PC-3 (cell line): Measurements from ENCODE around the gene SLC1A3. TPM values are rescaled to one million over a fixed set of nuclear protein-coding genes. Genes with fewer than 3 reads are reported as not detected.

ENCODE experiments used
- ATAC-seq: fragments of 200-7000 bp; cut with Tn5 transposase; 2 replicates; pipeline ENCODE4 v1.9.1; 2020; ENCODE audit warnings: mild to moderate bottlenecking, moderate library complexity
- BruUV-seq: library from RNA; stranded (reverse); fragments of 400-500 nt; replicated peaks from 2 replicates; lab custom pipeline; 2021; lab: Mats Ljungman, UMichigan
- CTCF ChIA-PET: fragments of 300-600 bp; sonication (Branson Sonifier 250); formaldehyde crosslinking; loops from one replicate; lab custom pipeline; 2022; ENCODE audit warnings: antibody characterized with exemption; lab: Charles Lee
- POLR2A ChIA-PET: fragments of 300-600 bp; sonication (Branson Sonifier 250); formaldehyde crosslinking; loops from one replicate; lab custom pipeline; 2022; ENCODE audit warnings: antibody characterized with exemption; ENCODE audit not compliant: unreplicated experiment; lab: Charles Lee
- DNase-seq: peaks from one replicate; pipeline ENCODE4 v3.0.0-alpha.2; 2015
- H2AFZ ChIP-seq: fragments of 300-600 bp; sonication (generic); 2 replicates; pipeline ENCODE4 v1.6.0; 2016; ENCODE audit warnings: antibody characterized with exemption, low read length
- H3F3A ChIP-seq: fragments of 300-600 bp; sonication (generic); one replicate; pipeline ENCODE4 v1.6.0; 2017; ENCODE audit warnings: antibody characterized with exemption, low read length, control low read depth, mild to moderate bottlenecking; ENCODE audit not compliant: unreplicated experiment
- H3K27ac ChIP-seq: fragments of 300-600 bp; sonication (generic); 2 replicates; pipeline ENCODE4 v1.5.1; 2016; ENCODE audit warnings: mild to moderate bottlenecking, low read length
- H3K27me3 ChIP-seq: fragments of 300-600 bp; sonication (generic); 2 replicates; pipeline ENCODE4 v1.6.1; 2016; ENCODE audit warnings: low read length, mixed read lengths
- H3K36me3 ChIP-seq: fragments of 300-600 bp; sonication (generic); 2 replicates; pipeline ENCODE4 v1.6.1; 2016; ENCODE audit warnings: low read depth, mixed run types, low read length, mixed read lengths
- H3K4me1 ChIP-seq: fragments of 300-600 bp; sonication (generic); 2 replicates; pipeline ENCODE4 v1.5.1; 2016; ENCODE audit warnings: low read length; ENCODE audit not compliant: insufficient read depth
- H3K4me2 ChIP-seq: fragments of 300-600 bp; sonication (generic); 2 replicates; pipeline ENCODE4 v1.6.0; 2016; ENCODE audit warnings: low read length
- H3K4me3 ChIP-seq: fragments of 300-600 bp; sonication (generic); 2 replicates; pipeline ENCODE4 v1.5.1; 2016; ENCODE audit warnings: mild to moderate bottlenecking, low read length, mixed read lengths
- H3K79me2 ChIP-seq: fragments of 300-600 bp; sonication (generic); 2 replicates; pipeline ENCODE4 v1.6.1; 2017; ENCODE audit warnings: low read length, mixed read lengths
- H3K9ac ChIP-seq: fragments of 300-600 bp; sonication (generic); 2 replicates; pipeline ENCODE4 v1.6.0; 2016; ENCODE audit warnings: mild to moderate bottlenecking, low read length
- H3K9me2 ChIP-seq: fragments of 300-600 bp; sonication (generic); replicated peaks from 2 replicates; pipeline ENCODE4 v1.6.1; 2016; ENCODE audit warnings: mixed run types, low read length, mixed read lengths
- H3K9me3 ChIP-seq: fragments of 300-600 bp; sonication (generic); 2 replicates; pipeline ENCODE4 v1.6.1; 2016; ENCODE audit warnings: low read length, mixed read lengths
- H4K20me1 ChIP-seq: fragments of 300-600 bp; sonication (generic); 2 replicates; pipeline ENCODE4 v1.6.1; 2016; ENCODE audit warnings: low read length, mixed read lengths
- EZH2 ChIP-seq: fragments of 300-600 bp; sonication (generic); IDR thresholded peaks from one replicate; pipeline ENCODE4 v1.6.1; 2017; ENCODE audit warnings: antibody characterized with exemption, mild to moderate bottlenecking, low read length; ENCODE audit not compliant: unreplicated experiment
- EZH2phosphoT487 ChIP-seq: fragments of 300-600 bp; sonication (generic); IDR thresholded peaks from 2 replicates; pipeline ENCODE4 v1.6.1; 2018; ENCODE audit warnings: mild to moderate bottlenecking, antibody characterized with exemption, low read length, borderline replicate concordance
- intact Hi-C: fragments of 100-400 bp; cut with micrococcal nuclease; formaldehyde crosslinking; loops from 2 replicates; pipeline ENCODE4 v1.9.0; 2023
- total RNA-seq: library from RNA; depleted of rRNA; stranded (reverse); fragments of >200 nt; gene quantifications from 2 replicates; pipeline ENCODE4 v1.2.3, GENCODE V29; 2014
- TF ChIP-seq, protein P1 (sequence below): fragments of 300-600 bp; sonication (generic); conservative IDR thresholded peaks from 2 replicates; pipeline ENCODE4 v1.5.1; 2017; ENCODE audit warnings: antibody characterized with exemption, low read depth, mild to moderate bottlenecking, low read length

The SLC1A3 gene
- total RNA-seq, 1 experiment from 2014 or later: 24.7 TPM

DNA sequence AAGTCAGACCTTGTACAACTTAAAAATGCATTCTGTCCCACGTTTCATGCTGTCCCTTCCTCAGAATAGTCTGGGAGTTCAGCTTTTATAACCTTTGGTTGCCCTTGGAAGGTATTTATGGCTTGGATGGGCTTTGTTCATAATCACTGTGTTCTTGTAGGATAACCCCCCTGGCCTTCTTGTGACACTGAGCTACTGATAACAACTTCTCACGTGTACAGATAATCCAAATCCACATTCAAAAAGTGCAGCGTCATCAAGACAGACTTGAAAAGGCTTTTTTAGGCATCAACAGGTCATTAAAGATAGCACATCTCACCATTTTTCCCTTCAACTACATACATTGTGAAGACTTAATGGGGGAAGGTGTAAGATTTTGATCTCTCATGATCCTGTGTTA is 42.0 kb downstream of the SLC1A3 start:
- Histone ChIP-seq H3F3A (no peaks in the 10 kb centered on the region), H3K4me1 (no peaks in the 10 kb centered on the region), H3K4me2 (no peak overlapping the region), H3K27me3 (no peaks in the 10 kb centered on the region), H3K9me3 (no peaks in the 10 kb centered on the region), H3K79me2 (no peaks in the 10 kb centered on the region), H2AFZ (no peak overlapping the region), H3K9me2 (no peaks in the 10 kb centered on the region), H3K4me3 (no peak overlapping the region), H4K20me1 (no peaks in the 10 kb centered on the region), H3K27ac (no peak overlapping the region), H3K9ac (no peak overlapping the region), H3K36me3 (no peaks in the 10 kb centered on the region)
- CTCF ChIA-PET: no interaction called here
- ATAC-seq: no peak
- POLR2A ChIA-PET: no interaction called here
- BruUV-seq: no TSS peak
- intact Hi-C loops: no loop called here
- DNase-seq: no peak
- TF ChIP-seq, protein P1, sequence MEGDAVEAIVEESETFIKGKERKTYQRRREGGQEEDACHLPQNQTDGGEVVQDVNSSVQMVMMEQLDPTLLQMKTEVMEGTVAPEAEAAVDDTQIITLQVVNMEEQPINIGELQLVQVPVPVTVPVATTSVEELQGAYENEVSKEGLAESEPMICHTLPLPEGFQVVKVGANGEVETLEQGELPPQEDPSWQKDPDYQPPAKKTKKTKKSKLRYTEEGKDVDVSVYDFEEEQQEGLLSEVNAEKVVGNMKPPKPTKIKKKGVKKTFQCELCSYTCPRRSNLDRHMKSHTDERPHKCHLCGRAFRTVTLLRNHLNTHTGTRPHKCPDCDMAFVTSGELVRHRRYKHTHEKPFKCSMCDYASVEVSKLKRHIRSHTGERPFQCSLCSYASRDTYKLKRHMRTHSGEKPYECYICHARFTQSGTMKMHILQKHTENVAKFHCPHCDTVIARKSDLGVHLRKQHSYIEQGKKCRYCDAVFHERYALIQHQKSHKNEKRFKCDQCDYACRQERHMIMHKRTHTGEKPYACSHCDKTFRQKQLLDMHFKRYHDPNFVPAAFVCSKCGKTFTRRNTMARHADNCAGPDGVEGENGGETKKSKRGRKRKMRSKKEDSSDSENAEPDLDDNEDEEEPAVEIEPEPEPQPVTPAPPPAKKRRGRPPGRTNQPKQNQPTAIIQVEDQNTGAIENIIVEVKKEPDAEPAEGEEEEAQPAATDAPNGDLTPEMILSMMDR: no peak
- TF ChIP-seq EZH2phosphoT487 (no peak), EZH2 (no peak)

DNA sequence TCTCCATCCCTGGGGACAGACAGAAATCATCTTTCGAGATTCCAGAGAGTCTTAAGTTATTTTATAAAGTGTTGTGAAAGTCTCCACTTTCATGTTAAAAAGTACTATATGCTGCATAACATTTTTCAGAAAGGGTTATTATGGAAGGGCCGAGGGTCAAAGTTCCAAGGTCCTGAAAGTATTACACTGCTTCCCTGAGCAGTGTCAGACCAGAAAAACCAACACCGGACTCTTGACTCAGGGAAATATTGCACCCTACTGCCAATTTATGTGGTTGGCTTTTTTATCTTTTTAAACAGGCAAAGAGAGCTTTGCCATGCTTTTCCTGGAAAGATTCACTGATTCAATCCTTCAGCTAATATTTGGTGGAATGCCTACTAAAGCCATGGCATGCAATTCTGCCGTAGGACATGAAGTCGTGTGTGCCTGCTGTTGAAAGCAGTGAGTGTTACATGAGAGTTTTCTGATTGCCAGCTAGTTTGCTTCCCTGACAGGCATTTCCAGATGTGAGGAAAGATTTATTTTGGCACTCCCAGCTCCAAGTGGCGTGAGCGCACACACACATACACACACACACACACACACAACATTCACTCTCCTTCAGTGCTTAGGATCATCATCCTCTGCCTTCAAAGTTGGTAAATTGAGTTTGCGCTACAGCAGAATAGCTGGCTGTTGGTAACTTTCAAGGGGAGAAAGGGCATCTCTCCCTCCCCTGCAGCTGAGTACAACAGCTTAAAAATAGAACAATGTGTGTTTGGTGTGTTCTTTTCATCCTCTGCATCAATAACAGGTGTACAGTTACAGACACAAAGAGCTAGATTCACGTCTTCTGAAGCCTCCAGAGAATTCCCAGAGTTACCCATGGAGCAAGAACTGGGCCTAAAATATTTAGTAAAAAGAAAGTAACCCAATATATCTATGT is 45.6 kb downstream of the SLC1A3 start:
- CTCF ChIA-PET: no interaction called here

More for the DNA sequence above, 45.6 kb downstream of the SLC1A3 start:
- no peak for TF ChIP-seq EZH2
- TF ChIP-seq, protein P1: no peak
- no peak for TF ChIP-seq EZH2phosphoT487
- ATAC-seq (no peak), DNase-seq (no peak)
- Histone ChIP-seq H3K9me2 (no peaks in the 10 kb centered on the region), H3K4me2 (no peak overlapping the region), H3K9me3 (no peaks in the 10 kb centered on the region), H3K27me3 (no peaks in the 10 kb centered on the region), H2AFZ (no peak overlapping the region), H3F3A (peaks cover 3% of the 10 kb centered on the region), H3K4me3 (no peak overlapping the region), H4K20me1 (no peaks in the 10 kb centered on the region), H3K27ac (no peak overlapping the region), H3K36me3 (no peaks in the 10 kb centered on the region), H3K79me2 (no peaks in the 10 kb centered on the region), H3K9ac (no peak overlapping the region), H3K4me1 (peaks cover 21% of the 10 kb centered on the region)
- intact Hi-C loops: no loop called here
- BruUV-seq: no TSS peak
- POLR2A ChIA-PET: no interaction called here
